Activated T-helper 9 cell treated with anti-CD3 and anti-CD28 coated beads, Interleukin-2, amount 50 U/mL, for 16 hours (primary cell): ENCODE results near the gene IRS2.

ENCODE experiments used
- DNase-seq: peaks from one replicate; pipeline ENCODE4 v3.0.0-alpha.2; 2020; ENCODE audit warnings: low read depth

Gene IRS2

DNA sequence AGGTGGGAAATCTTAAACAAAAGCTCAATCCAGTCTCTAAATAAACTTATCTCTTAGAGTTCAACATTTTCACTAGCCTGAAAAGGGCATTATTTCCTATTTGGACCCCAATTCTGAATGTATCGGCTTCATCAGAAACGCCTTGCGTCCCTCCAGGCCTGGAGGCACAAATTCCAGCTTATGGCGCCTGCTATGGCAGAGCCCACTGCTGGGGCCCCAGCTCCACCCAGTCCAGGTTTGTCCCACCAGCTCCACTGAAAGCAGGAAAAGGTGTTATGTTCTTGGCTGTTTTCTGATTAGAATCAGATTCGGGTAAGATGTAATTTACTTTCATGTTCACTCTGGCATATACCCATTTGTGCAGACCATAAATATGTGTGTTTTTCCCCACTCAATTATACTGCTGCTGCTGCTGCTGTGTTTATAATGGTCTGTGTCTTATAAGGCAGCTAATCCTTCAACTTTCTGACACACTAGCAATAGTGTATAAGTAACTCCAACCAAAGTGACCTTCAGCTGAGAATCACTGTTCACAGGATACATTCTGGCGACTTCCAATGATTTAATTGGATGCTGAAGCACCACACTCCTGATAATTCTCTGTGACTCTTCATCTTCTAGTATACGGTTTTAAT is 6.4 kb downstream of the IRS2 start:
- no peak for DNase-seq

DNA sequence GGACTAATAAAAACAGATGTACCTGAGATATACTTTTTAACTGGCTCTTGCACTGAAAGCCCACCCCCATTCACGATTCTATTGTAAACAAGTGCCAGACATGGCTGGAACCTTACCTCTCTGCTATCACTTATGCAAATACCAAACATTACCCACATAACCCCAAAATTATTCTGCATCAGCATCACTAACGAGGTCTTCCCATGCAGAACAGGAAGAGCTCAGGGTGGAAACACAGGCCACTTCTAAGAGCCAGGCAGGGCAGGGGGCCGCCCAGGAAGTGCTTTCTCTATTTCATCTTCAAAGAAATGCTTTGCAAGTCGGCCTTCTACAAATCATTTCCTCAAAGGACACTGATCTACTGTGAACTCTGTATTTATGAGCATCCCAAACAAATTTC is 7.3 kb downstream of the IRS2 start:
- DNase-seq: no peak

DNA sequence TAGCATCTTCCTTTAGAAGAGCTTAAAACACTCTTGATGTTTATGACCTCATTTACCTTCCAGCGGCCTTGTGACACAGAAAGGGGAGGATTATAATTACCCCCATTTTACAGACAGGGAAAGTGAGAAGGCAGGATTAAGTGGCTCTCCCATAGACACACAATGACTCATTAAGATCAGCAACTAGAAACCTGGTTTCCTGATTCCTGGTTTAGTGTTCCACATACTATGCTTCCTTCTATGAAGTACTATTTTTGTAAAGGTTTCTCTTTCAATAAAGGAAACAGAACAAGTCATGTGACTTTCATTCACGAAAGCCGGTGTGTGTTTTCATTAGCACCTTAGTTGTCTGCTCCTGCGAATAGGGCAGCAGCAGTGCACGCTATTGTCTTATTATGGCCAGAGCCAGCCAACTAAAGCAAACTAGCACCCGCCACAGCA is 8.3 kb downstream of the IRS2 start:
- DNase-seq: no peak

DNA sequence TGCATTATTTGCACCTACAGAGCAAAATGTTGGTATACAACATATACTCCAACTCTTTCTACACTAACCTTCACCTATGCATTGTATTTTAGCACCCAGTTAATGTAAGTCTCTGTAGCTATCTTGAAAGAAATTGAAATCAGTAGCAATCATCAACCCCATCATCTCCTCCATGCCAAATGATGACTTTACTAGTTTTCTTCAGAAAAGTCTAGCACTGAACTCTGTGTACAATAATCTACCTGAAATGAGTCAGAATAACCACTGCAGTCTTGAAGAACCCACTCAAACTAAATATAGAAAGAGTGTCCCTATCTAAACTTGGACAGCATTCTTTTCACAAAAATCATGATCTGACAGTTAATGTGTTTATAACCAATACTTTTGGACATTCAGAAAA is 9.8 kb downstream of the IRS2 start:
- no peak for DNase-seq

DNA sequence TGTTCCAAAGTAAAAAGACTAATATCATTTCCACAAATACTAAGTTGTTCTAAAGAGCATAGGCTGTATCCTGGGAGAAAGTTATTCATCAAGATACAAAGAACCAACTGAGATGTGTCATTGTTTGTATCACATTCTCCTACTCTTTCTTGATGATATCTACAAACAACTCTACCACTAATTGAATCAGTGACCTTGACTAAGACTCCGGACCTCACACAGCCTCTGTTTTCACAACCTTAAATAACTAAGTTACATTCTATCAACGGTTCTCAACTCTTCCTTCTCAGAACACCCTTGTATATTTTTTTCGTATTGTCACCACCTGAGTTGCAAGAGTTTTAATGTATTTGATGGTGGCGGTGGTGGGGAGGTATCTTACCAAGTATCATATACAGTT is 12.6 kb downstream of the IRS2 start:
- no peak for DNase-seq

DNA sequence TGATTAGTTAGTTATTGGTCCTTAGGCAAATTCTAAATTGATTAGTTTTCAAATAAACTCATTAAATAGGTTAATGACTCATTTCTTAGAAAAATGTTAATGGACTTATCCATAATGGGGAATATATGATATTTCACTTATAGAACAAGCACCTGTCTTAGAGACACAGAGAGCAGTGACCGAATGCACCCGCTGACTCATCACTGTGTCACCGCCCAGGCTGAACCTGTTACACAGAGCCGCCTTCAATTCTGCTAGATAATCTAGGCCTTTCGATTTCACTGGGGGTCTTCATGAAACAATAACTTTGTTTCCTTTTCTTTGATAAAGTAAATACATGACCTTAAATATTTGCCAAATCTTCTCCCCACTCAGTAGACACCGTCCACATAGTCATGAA is 13.1 kb downstream of the IRS2 start:
- no peak for DNase-seq

DNA sequence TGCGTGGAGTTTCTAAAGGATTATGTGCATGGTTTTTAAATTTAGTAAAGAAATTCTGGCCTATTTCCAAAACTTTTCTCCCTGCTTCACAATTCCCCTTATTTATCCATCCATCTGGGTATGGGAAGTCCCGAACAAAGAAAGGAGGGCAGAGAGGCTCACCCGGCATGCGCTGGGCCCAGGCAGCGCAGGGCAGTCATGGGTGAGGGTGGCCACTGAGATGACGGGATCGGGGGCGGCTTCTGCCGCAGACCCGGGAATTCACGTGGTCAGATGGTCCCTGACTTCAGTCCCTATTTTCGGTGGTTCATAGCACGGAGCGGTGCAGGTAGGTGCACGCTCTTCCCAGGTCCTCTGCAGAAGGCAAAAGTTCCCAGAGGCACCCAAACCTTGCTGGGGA is 14.5 kb downstream of the IRS2 start:
- no peak for DNase-seq

DNA sequence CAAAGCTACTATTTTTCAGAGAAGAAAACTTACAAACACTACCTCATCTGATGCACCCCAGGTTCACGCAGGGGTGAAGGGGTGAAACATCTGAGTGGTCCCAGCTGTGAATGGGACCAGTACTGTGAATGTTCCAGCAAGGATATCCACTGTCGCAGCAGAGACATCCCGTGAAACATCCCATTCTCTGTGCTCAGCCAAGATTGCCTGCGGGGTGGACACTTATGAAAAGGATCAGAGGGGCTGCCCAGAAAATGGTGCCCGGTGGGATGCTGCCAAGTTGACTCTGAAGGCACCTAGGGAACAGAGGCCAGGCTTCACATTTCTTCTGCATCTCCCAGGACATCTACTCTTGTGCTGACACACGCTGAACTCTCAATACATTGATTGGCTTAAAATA is 15.9 kb downstream of the IRS2 start:
- DNase-seq: no peak

DNA sequence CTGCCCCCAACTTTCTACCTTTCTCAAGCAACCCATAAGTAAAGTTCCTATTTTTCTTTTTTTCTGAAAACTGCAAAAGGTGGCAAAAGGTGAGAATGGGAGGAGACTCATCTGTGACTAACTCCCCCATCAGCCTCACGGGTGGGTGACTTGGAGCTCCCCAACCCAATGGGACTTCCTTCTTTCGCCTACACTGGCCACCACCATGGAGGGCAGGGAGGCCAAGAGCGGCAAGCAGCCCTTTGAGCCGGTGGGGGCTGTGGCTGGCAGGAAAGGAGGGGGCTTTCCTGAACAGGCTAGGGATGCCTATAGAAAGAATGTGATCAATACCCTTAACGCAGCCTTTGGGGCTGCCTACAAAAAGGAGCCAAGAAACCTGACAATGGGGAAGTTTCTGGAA is 16.5 kb downstream of the IRS2 start:
- no peak for DNase-seq

DNA sequence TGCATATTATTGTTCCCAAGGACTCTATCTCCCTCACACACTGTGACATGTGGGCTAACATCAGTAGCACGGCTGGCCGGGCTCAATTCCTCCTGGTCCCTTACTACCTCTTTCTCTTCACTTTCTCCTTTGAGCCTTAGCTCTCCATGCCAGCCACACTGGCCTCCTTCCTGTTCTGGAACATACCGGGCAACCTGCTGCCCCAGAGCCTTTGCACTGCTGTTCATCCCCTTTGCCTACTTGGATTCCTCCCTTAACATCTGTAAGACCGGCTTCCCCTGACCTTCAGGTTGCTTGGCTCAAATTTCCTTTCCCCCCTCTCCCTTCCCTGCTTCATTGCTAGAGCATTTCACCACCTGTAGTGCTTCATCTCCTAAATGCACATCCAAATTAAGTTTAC is 17.1 kb downstream of the IRS2 start:
- no peak for DNase-seq

DNA sequence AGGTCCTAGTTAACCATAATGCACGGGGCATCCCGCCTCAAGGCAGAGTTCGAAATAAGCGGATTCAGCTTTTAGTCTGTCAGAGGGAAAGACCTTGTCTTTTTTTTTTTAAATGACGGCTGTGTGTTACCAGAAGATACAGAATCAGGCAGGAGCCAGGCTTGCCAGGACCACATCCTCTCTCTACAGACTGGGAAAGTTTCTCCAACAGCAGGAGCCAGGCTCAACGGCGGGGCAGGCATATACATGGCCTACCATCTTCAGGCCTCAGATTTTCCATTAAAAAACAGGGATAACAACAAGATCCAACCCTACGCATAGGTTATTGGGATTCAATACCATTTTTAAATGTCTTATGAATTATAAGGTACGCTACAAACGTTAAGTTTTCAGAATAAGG is 17.8 kb downstream of the IRS2 start:
- DNase-seq: no peak

DNA sequence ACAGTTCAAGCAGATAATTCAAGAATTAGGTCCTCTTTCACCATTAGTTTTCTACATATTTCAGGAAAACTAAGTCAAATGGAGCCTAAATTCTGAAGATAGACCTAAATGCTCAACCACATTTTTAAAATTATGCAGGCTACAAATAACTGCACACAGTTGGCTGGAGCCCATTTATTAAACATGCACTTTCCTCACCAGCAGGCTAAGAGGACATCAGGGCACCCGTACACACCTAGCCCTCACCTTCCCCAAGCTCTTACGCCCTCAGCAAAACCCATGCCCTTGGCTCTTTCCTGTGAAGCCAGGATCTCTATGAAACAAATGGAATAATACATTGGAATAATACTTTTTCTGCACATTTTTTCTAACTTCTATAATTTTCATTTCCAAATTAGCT is 18.2 kb downstream of the IRS2 start:
- no peak for DNase-seq

DNA sequence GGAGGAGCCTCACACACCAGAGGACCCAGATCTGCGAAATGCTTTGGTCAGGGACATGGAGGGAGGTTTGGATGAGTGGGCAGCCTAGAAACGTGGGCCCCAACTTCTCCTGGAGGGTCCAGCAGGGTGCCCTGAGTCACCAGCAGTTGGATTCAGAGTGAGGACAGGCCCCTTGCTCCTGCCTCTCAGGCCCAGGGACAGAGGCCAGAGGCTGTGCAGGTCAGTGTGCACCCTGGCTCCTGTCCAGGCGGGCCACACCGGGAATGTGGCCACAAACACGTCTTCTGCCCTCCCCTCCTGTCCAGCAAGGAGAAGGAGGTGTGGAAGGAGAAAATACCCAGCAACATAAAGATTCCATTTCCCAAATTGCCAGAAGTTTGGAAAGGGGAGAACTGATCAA is 19.4 kb downstream of the IRS2 start:
- no peak for DNase-seq

DNA sequence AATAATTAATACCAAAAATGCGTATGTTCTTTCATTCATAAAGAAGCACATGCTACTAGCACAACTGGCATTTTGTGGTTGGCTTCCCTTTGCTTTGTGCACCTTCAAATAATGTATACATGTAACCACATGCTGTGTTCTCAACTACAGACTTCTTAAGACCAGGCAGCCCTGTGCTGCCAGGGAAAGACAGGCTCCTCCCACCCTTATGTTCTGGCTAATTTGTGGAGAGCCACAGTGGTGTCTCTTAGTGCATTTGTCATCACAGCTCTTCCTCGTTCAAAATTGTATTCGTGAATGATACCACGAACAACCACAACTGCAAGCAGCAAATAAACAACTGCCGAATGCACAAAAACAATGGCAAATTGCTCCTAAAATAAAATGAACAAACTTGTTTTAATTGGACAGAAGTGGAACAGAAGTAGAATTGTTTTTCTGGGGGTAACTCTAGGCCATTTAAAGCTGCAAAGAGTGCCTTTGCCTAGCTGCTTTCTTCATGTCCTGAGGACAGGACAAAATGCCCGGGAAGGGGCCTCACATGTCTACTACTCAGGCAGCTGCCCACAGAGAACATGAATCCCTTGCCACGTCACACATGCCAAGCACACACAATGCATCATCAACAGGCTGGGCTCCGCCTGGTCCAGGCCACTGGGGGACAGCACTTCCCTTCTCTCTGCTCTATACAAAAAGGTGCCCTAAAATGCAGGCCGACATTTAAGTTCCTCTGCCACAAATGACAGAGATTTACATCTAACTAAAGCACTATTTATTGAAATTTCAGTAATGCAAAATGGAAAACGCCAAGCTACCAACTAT is 21.7 kb downstream of the IRS2 start:
- DNase-seq: no peak

DNA sequence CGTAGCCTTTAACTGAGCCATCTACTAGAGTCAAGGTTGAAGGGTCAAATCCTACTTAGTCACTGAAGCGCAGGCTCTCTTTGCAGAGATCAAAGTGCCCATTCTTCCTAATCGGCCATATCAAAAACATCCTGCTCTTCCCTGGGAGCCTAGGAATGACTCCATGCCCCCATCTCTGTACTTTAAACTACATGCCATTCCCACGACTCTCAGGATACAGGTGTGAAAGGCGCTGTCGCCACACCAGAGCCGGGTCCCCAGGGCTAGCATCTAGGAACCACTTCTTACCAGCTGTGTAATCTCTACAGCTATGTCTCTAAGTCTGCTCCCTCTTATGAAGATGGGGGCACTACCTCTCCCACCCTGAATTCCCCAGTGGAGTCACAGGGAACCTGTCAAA is 22.3 kb downstream of the IRS2 start:
- no peak for DNase-seq

DNA sequence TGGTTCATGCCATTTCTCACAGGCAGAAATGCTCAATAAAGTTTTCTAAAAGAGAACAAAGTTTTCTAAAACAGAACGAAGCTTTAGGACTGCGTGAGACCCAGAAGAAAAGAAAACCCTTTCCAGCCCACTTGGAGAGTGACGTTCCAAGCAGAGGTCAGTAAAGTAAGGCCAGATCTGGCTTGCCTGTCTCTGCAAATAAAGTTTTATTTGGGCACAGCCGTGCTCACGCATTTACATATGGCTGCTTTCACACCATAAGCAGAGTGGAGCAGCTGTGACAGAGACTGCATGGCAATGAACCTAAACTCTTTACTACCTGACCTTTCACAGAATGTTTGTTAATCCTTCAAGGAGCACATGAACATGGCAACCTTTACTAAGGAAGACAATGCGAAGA is 23.6 kb downstream of the IRS2 start:
- no peak for DNase-seq

DNA sequence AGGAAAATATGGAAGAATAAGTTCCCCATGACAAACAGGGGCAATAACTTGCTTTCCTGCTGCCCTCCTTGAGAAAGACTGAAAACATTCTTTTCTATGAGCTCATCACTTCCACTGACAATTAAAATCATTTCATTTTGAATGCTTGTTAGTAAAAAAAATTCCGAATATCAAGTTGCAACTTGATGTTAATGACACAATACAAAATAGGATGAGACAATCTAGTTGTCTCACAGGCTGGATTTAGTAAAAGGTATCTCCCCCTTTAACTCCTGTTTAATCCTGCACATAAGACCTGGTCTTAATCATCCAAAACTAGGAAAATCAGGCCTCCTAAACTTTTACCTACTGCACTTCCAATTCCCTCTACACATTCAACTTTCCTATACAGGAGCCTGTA is 24.7 kb downstream of the IRS2 start:
- DNase-seq: no peak

DNA sequence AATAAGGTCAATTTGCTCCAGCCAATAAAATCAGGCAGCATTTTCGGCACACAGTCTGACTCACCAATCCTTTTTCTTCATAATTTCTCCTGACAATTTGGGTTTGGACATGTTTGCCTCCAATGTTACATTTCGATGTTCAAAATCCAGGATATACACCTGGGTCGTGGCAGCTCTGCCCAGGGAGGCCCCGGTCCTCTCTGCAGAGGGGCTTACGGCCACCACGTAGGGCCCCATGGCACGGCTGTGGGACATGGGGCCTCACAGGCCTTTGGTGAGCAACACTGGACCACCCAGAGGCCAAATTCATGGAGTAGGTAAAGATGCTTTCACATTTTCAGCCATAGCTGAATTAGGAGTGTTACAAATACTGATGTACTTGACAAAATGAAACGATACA is 25.4 kb downstream of the IRS2 start:
- no peak for DNase-seq

DNA sequence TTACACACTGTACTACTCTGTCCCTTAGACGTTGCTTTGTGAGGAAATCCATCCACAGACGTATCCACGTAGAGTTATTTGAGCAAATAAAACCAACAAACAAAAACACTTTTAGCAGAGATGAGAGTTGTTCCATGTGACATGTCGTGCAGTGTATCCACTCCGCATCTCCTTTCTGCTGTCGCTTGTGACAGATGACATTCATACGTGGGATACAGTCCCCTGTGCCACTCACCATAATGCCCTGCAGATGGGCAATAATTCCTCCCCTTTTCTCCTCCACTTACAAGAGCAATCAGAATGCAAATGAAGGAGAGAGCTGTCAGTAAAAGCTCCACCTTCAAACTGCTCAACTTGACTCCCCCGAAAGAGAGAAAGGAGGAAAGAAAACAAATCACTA is 26.0 kb downstream of the IRS2 start:
- DNase-seq: no peak

DNA sequence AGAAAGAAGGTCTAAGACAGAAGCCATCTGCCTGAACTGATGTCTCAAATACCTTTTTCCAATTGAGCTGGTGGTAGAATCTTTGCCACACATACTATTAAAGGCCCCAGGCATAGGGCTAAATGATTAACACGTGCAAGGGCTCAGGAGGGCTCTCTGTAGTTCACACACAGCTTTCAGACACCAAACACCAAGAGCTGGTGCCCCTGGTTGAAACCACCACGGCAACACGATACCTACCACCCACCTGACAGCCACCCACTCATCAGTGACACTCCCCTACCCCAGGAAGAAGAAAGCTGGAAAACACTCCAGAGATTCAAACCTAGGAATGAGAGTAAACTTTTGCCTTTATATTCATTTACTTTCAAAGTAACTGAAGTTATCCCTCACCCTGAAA is 26.8 kb downstream of the IRS2 start:
- no peak for DNase-seq

DNA sequence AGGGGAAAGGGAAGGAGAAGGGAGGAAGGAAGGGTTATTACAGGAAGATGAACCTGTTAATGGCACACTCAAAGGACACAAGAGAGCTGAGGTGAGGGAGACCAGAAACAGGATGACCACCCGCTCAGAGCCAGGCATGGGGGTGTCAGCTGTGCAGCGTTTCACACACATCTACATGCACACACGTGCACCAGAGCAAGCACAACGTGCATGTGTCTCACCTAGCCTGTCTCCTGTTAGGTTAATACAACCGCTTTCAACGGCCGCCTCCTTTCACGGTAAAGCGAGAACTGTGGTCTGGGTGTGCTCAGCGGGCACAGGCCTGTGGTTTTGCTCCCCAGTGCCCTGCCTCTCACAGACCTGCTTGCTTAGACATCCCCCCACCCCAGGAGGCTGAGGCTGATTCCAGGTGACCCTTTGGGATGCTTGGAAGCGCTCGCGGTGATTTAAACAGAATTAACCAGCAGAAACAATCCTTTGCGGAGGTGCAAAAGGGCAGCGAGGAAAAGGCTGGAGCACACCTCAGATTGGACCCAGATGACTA is 27.4 kb downstream of the IRS2 start:
- DNase-seq: no peak

DNA sequence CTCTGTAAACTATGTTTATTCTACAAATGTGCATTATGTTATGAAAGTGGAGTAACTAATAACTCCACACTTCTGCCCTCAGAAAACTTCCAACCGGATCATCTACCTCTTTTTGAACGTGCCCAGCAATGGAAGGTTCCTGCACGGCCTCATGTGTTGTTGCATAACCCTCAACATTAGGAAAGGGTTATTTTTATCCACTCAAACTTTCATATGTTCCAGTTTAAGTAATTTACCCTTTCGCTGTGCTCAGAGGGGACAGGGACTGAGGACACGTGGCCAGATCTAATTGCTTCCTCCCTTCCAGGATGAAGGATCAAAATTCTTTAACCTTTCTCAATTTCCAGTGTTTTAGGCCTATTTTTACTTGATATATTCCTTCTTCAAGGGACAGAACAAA is 29.6 kb downstream of the IRS2 start:
- DNase-seq: no peak

DNA sequence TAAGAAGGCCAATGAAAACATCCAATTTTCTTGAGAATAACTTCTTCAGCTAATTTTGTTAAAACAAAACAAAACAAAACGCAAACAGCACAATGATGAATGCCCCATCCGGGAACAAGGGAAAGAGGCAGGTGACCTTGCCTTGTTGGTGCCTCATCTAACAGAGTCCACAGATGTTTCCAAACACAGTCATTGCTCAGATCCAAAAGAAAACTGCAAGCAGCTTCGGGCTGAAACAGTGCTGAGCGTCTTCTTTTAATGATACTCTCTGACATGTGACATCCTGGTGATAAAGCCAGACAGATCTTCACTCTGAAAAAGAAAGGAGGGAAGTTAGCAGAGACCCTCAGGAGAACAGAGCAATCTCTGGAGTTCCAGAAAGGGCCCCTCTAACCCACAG is 30.4 kb downstream of the IRS2 start:
- no peak for DNase-seq

DNA sequence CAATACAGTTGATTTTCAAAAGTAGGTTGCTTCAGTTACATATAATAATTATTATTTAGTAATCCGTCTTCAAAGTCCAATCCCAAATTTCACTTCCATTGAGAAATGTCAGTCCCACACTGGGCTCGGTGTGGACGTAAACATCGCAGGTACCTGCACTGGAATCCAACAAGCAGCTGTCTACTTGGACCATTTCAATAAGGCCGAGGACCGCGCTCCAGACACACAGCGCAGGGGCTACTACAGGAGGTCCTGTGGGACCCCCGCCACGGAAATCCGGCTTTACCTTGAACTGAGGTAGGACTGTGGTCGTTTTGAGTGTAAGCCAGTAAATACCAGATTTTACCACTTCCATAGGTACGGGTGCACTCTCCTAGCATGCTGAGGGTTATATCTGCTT is 30.8 kb downstream of the IRS2 start:
- no peak for DNase-seq
